UCSD-AML1 (cell line): Measurements from ENCODE around the gene TMEM255B.

Experiments
- DNase-seq: peaks from one replicate; lab custom pipeline; 2025; ENCODE audit not compliant: unreplicated experiment; lab: John Stamatoyannopoulos, UW

Gene TMEM255B

GRCh38 chr13:113845723-113846635, 87.0 kb downstream of the TMEM255B start:
- no peak for DNase-seq

- DNase-seq, result no peak
These were observed 87.8 kb downstream of the TMEM255B start for GRCh38 chr13:113846636-113847318.

GRCh38 chr13:113848020-113848419, 89.0 kb downstream of the TMEM255B start:
- DNase-seq, result no peak

- no peak for DNase-seq
These were observed 89.6 kb downstream of the TMEM255B start for GRCh38 chr13:113848431-113849260.

- no peak for DNase-seq
These were observed 90.5 kb downstream of the TMEM255B start for GRCh38 chr13:113849546-113849945.

- DNase-seq, result no peak
These were observed 91.1 kb downstream of the TMEM255B start for GRCh38 chr13:113849981-113850721.

- no peak for DNase-seq
These were observed 91.9 kb downstream of the TMEM255B start for GRCh38 chr13:113850722-113851479.

- DNase-seq, result no peak
These were observed 92.4 kb downstream of the TMEM255B start for GRCh38 chr13:113851480-113851803.

GRCh38 chr13:113851826-113852535, 93.0 kb downstream of the TMEM255B start:
- DNase-seq, result no peak

- DNase-seq, result no peak
These were observed 93.8 kb downstream of the TMEM255B start for GRCh38 chr13:113852536-113853517.

- no peak for DNase-seq
These were observed 94.7 kb downstream of the TMEM255B start for GRCh38 chr13:113853518-113854237.

GRCh38 chr13:113854238-113855011, 95.4 kb downstream of the TMEM255B start:
- DNase-seq, result peak; percentile 51

- DNase-seq, result no peak
These were observed 96.2 kb downstream of the TMEM255B start for GRCh38 chr13:113855012-113855921.

- no peak for DNase-seq
These were observed 97.1 kb downstream of the TMEM255B start for GRCh38 chr13:113855931-113856715.

GRCh38 chr13:113856716-113857065, 97.7 kb downstream of the TMEM255B start:
- DNase-seq, result no peak
